ENCODE results near the gene EZR.
"Not testable (repeated sequence)": the region's sequence is repeated elsewhere in the genome, so short reads cannot be mapped to it uniquely, and the experiment has no call there.

GRCh38 chr6:158792505-158792904 is 26.7 kb downstream of the EZR start:
- not testable (repeated sequence) for TF ChIP-seq POLR2A, CTCF, EP300 (IDR thresholded peaks at IDR 0.05)

Measured in tibial nerve (tissue), 4 donors.